T-helper 2 cell treated with Interferon-gamma antibody and Interleukin-4, amounts not matched to agents 100 ng/mL and 5 ng/mL, for 36 hours (primary cell): ENCODE data around the gene KRT2. TPM values are rescaled to one million over a fixed set of nuclear protein-coding genes. Genes with fewer than 3 reads are reported as not detected.

ENCODE experiments used
- intact Hi-C: fragments of 100-400 bp; cut with micrococcal nuclease; formaldehyde crosslinking; loops from one replicate; pipeline ENCODE4 v1.15.1; 2023
- total RNA-seq: library from RNA; stranded (reverse); gene quantifications from 2 replicates; pipeline ENCODE4 v1.2.3, GENCODE V29; 2022

The KRT2 gene
- total RNA-seq, 1 donor from 2014 or later: 0.09 TPM

GRCh38 chr12:52601671-52602070 is 50.3 kb downstream of the KRT2 start:
- intact Hi-C loops: no loop called here

GRCh38 chr12:52600941-52601481 is 51.0 kb downstream of the KRT2 start, which contains the start of gene KRT72:
Gene KRT72 (minus strand): TSS chr12:52601463. CDS start chr12:52601452, 11 bp downstream.
- intact Hi-C loops: no loop called here

GRCh38 chr12:52600475-52600874 is 51.5 kb downstream of the KRT2 start:
- intact Hi-C loops: no loop called here

- intact Hi-C loops: no loop called here
Observed at GRCh38 chr12:52600071-52600470, 51.9 kb downstream of the KRT2 start.

- intact Hi-C loops: no loop called here
Observed at GRCh38 chr12:52598966-52599365, 53.0 kb downstream of the KRT2 start.

Other genes starting within 250 kb of the KRT2 start
- not detected in 2 replicates for gene KRT82, start 245.9 kb downstream of the KRT2 start, total RNA-seq
- not detected in 2 replicates for gene KRT75, start 217.8 kb downstream of the KRT2 start, total RNA-seq
- gene KRT6B, start 200.1 kb downstream of the KRT2 start, total RNA-seq: not detected in 2 replicates
- gene KRT6C, start 178.4 kb downstream of the KRT2 start, total RNA-seq: not detected in 2 replicates
- not detected in 2 replicates for gene KRT6A, start 159.0 kb downstream of the KRT2 start, total RNA-seq
- gene KRT5, start 131.8 kb downstream of the KRT2 start, total RNA-seq: not detected in 2 replicates
- not detected in 2 replicates for gene KRT71, start 99.1 kb downstream of the KRT2 start, total RNA-seq
- not detected in 2 replicates for gene KRT74, start 78.4 kb downstream of the KRT2 start, total RNA-seq
- gene KRT72, start 50.7 kb downstream of the KRT2 start, total RNA-seq: 0.27 and 0.30 TPM in 2 replicates
- 0.25 and 0.34 TPM in 2 replicates for gene KRT73, start 33.7 kb downstream of the KRT2 start, total RNA-seq
- 8.1 and 9.2 TPM in 2 replicates for gene KRT1, start 28.2 kb upstream of the KRT2 start, total RNA-seq
- gene KRT77, start 51.3 kb upstream of the KRT2 start, total RNA-seq: not detected in 2 replicates
- gene KRT76, start 125.1 kb upstream of the KRT2 start, total RNA-seq: not detected in 2 replicates
- not detected in 2 replicates for gene KRT3, start 143.9 kb upstream of the KRT2 start, total RNA-seq
- not detected in 2 replicates for gene KRT4, start 161.9 kb upstream of the KRT2 start, total RNA-seq
- gene KRT79, start 182.1 kb upstream of the KRT2 start, total RNA-seq: not detected in 2 replicates
- not detected in 2 replicates for gene KRT78, start 196.8 kb upstream of the KRT2 start, total RNA-seq